Hepatocyte (in vitro differentiated cells): Measurements from ENCODE around the gene USP54.

Source experiments
- EZH2phosphoT487 ChIP-seq: fragments of 200-600 bp; sonication (generic); IDR thresholded peaks from one replicate; pipeline ENCODE4 v1.6.1; 2018; ENCODE audit warnings: antibody characterized with exemption, mild to moderate bottlenecking, low read depth, moderate library complexity; ENCODE audit not compliant: unreplicated experiment, severe bottlenecking
- TF ChIP-seq, protein P1 (sequence below): fragments of 200-600 bp; sonication (generic); IDR thresholded peaks from 2 replicates; pipeline ENCODE4 v1.5.1; 2016; ENCODE audit warnings: antibody characterized with exemption, mild to moderate bottlenecking; ENCODE audit not compliant: poor library complexity

- TF ChIP-seq, protein P1, sequence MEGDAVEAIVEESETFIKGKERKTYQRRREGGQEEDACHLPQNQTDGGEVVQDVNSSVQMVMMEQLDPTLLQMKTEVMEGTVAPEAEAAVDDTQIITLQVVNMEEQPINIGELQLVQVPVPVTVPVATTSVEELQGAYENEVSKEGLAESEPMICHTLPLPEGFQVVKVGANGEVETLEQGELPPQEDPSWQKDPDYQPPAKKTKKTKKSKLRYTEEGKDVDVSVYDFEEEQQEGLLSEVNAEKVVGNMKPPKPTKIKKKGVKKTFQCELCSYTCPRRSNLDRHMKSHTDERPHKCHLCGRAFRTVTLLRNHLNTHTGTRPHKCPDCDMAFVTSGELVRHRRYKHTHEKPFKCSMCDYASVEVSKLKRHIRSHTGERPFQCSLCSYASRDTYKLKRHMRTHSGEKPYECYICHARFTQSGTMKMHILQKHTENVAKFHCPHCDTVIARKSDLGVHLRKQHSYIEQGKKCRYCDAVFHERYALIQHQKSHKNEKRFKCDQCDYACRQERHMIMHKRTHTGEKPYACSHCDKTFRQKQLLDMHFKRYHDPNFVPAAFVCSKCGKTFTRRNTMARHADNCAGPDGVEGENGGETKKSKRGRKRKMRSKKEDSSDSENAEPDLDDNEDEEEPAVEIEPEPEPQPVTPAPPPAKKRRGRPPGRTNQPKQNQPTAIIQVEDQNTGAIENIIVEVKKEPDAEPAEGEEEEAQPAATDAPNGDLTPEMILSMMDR = no peak
- TF ChIP-seq EZH2phosphoT487 = no peak
Measured at GRCh38 chr10:73460897-73461296, 130.2 kb downstream of the USP54 start.
